Stimulated activated CD4-positive, alpha-beta T cell treated with anti-CD3 and anti-CD28 coated beads, Interleukin-1b, Interleukin-23, amount 100 ng/mL, for 4 hours (primary cell): ENCODE results near the gene RPTOR.

ENCODE experiments used
- DNase-seq, 2 donors: peaks; one replicate each; pipeline ENCODE4 v3.0.0-alpha.2; 2020; ENCODE audit warnings: low read depth in 2 of 2

Gene RPTOR

DNA sequence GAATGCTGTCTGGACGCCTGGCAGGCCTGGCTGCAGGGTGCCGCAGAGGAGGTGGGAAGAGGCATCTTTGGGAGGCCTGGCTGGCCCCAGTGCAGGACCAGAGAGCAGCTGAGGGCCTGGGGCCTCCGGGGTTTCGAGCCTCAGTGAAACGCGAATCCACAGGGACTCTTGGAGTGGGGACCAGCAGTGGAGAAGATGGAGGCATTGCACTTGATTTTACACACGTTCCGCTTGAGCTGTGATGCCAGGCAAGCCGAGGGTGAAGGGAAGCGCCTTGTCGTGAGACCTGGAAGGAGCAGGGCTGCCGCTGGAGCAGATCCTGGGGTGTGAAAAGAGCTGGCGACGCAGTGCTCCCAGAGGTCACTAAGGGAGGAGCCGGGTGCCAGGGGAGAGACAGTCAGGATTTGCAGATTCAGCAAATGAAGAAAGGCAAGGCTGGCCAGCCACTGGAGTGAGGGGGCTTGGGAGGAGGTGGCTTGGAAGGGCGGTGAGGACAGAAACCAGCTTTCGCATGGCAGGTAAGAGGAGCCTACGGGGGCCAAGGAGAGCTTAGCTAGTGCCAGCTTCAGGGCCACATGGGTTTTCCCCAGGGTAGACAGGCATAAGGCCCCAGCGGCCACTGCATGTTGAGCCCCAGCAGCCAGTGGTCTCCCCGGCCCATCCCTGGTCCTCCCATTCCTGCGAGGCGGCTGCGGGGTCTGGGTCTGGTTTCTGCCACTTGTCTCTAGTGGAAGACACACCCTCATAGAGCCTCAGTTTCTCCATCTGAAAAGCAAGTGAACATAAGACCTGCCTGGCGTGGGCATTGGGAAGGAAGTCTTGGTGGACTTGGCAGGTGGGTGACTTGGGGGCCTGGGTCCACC, 271.8 kb downstream of the RPTOR start:
- no peak for DNase-seq

DNA sequence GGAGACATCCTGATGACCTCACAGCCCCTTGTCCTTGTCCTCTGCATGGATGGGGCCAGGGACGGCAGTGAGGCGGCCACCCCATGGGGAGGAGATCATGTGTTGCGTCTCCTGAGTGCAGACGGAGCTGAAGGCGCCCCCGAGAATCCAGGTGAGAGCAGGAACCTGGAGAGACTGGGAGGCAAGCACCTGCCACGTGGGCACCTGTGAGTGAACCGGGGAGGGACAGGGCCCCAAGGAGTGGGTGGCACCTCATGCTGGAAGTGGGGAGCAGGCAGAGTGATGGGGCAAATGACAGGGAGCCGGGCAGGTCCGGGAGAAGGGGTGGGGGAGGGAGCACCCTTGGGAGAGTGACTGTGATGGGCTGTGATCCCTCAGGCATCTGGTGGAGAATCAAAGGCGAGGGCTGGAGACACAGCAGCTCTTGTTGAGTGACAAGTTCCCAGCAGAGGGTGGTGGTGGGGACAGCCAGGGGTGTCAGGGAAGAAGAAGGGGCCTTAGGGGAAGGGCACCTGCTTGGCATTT, 272.7 kb downstream of the RPTOR start:
- no peak for DNase-seq

DNA sequence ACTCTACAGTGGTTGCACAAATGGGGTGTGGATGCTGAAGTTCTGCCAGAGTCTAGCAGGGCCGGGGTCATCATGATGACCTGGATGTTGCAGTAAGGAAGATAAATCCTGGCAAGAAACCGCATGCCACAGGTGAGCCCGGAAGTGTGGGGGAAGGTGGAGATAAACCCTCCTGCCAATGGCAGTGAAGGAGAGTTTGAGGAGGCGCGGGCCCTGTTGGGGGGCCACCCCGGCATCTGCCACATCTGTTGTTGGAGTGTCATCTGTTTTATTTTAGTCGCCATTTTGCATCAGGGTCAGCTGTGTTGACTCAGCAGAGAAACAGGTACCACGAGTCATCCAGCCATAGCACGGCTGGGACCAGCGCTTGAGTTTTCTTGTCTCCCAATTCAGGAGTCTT, 273.2 kb downstream of the RPTOR start:
- DNase-seq = no peak

- DNase-seq = no peak
Measured at GRCh38 chr17:80818871-80819270, 274.2 kb downstream of the RPTOR start.

GRCh38 chr17:80819422-80820164, 275.0 kb downstream of the RPTOR start:
- no peak for DNase-seq

DNA sequence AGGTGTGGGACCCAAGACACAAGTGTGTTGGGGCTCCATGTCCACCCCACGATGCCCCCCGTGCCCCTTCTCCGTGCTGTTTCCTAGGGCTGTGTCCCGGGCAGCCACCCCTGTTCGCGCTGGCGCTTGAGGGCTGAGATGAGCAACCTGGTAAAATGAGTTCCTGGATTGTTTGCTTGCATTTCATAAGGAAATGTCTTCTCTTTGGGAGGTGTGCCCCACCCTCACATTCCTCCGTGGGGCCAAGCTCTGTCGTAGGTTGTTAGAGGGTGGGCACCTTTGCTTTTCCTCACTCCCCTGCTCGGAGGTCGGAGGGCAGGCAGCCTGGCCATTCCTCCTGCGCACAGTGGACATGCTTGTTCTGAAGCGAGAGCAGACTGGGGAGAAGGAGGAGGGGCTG, 275.7 kb downstream of the RPTOR start:
- no peak for DNase-seq

GRCh38 chr17:80821546-80821945, 276.9 kb downstream of the RPTOR start:
- no peak for DNase-seq

DNA sequence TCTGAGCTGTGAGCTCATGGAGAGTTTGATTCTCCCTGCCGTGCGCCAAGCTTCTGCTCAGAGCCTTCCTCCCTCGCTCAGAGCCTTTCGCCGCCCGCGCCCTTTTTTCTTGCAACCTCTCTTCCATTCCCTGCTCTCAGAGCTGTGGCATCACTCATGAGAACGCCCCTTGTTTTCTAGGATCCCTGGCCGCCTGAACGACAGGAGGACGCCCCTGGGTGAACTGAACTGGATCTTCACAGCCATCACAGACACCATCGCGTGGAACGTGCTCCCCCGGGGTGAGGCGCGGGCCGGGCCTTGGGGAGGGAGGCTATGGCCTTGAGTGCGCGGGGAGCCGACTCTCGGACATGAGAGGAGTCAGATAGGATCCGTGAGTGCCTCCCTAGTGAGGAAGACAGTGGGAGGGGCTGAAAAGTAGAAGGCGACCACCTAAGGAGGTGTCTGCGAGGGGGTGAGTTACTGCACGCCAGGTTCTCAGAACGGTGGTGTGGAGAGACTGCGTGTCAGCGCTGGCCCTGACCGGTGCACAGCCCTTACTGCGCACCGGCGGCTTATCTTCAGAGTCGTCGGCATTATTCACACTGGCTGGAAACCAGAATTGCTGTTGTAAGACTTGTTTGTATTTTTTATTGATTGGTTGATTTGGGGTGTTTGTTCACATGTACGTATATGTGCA, 277.5 kb downstream of the RPTOR start:
- no peak for DNase-seq

DNA sequence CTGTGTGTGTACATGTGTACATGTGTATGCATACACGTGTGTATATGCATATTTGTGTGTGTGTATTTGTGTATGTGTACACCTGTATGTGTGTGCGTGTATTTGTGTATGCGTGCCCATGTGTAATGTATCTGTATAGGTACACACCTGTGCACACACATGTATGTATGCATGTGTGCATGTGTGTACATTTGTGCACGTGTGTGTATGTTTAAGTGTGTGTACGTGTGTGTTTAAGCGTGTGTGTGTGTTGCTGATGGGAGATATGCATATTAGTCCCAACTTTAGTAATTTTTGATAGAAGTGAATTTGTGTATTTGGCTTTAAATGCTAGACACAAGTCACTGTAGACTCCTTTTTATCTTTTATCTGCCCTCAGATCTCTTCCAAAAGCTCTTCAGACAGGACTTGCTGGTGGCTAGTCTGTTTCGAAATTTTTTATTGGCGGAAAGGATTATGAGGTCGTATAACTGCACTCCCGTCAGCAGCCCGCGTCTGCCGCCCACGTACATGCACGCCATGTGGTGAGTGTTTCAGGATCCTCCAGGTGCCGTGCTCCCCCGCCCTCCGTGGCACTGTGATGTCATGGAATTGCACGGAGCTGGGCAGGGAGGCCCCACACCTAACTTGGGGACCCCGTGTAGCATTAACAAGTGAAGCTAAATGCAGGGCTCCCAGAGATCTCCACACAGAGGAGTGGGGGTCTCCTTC, 278.2 kb downstream of the RPTOR start:
- DNase-seq = no peak

GRCh38 chr17:80824549-80825470, 280.2 kb downstream of the RPTOR start:
- DNase-seq = no peak

- no peak for DNase-seq
Measured at GRCh38 chr17:80825471-80826345, 281.1 kb downstream of the RPTOR start.

GRCh38 chr17:80826346-80826954, 281.8 kb downstream of the RPTOR start:
- DNase-seq = no peak

DNA sequence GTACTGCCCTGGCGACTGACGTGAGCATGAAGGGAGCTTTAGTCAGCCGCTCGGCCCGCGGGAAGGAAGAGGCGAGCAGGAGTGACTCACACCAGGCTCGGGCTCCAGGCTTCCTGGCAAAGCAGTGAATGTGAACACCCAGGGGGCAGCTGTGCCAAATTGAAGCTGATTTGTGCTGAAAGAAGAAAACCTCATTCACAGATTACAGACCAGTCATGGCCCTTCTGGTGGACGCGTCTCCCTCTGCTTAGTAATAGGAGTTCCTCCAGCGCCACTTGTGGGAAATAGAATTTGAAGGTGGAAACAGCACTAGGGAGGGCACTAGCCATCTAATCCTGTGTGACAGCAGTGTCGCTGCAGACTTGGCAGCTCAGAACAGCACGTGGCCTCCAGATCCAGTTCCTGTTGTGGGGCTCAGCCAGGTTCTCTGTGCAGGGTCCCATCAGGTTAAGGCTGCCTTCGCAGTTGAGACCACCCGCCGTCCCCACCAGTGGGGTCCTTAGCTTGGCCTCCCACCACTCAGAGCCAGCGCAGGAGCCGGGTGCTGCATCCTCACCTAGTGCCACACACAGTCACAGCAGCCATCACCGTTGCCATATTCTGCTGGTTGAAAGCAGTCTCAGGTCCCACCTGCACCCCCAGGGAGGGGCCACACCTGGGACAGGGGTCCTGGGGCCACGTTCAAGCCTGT, 282.5 kb downstream of the RPTOR start:
- no peak for DNase-seq

DNA sequence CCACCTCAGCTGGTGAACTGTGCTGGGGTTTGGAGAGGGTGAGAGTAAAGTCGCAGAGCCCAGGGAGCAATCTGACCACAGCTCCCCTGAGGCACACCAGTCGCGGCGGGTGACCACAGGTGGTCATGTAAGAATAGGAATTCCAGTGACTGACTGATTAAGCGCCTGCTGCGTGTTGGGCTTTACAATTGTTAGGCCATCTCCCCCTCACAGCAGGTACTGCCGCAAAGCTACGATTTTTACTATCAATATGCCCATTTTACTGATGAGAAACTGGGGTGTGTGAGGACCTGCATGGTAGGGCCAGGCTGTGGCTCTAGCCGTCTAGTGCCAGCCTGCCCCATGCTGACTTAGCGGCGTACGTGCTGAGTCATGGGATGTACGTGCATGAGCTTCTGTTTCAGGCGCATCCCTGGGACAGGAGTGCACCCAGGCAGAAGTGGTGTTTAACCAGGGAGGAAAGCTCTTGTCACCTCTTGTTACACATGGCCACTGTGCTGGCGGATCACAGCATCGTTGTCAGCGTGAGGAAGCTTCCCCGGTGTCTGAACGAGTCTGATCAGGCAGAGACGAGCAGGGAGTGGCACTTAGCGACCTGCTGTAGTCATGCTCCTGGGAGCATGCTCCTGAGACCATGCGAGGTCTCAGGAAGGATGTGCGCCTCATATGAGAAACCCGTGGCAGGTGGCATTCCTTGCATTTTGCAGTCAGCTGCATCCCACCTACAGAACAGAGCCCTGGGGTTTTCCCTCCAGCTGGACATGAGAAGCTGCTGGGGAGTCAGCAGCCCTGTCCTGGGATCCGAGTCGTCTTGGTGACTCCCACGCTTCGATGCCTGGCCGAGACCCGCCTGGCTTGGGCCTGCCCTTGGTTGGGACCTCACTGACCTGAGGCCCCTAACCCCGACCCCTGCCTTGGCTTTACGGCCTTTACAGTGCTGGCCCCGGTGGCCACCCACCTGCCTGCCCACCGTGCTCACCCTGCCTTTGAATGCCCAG, 283.3 kb downstream of the RPTOR start:
- no peak for DNase-seq

DNA sequence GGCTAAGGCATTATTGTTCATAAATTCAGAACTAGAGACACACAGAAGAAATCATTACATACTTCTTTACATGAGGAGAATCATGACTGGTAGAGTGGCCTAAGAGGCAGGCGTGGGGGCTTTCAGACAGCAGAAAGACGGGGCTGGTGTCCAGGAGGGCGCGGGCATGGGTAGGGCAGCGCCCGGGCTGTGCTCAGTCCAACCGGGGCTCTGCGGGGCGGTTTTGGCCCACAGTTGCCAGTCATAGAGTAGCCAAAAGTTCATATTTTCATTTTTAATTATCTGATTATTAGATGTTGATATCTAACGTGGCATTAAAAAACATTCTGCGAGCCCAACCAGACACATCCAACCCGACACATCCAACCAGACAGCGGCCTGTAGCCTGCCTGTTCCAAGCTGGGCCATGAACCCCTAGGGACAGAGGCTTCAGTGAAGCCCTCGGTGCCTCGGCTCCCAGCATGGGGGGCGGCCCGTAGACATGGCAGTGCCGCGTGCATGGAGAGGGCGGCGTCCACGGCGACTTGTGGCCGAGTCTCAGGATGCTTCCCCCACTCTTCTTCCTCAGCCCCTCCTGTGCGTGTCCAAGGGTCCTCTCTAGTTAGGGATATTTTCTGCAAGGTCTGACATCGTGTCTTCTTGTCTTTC, 284.7 kb downstream of the RPTOR start:
- no peak for DNase-seq

DNA sequence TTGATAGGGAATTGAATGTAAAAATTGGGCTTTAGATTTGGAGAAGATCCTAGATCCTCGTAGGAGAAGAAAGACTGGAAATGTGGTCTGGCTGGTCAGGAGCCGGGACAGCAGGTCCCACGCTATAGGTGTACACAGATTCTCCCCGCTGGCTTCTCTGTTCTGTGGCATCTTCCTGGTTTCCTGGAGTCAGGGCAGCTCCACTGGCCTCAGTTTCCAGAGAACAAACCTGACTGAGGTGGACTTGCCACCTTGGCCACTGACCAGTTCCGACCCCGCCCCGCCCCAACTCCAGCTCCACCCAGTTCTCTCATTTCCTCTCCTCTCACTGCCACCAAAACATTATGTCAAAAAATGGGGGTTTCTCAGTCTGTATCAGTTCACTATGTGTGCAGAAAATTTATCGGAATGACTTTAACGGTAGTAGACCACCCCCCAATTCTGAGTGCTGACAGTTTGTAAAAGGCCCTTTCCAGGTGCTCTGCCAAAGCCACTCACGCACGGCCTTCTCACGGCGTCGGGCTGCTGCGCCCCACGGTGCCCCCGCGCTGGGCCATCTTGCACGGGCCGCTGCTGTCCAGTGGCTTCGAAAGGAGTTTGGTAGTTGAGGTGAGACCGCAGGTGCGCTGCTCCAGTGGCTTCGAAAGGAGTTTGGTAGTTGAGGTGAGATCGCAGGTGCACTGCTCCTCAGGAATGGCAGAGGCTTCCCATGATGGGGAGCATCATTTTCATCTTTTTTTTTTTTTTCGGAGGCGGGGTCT, 285.6 kb downstream of the RPTOR start:
- DNase-seq = no peak
